ENCODE results near the gene ZNF615.
"Not testable (repeated sequence)": the region's sequence is repeated elsewhere in the genome, so short reads cannot be mapped to it uniquely, and the experiment has no call there.

Gene ZNF615

GRCh38 chr19:51970718-51971117, 37.3 kb downstream of the ZNF615 start:
- TF ChIP-seq ZIC2 (tag by site-specific recombination; IDR thresholded peaks at IDR 0.05) (no peak), ZNF626 (tag by site-specific recombination; IDR thresholded peaks at IDR 0.05) (no peak)
- Histone ChIP-seq H3K27ac (ENCODE audit: extremely low read depth, low read depth, low read length) (no peak overlapping the region), H3K9me3 (ENCODE audit: control insufficient read depth, insufficient read depth, low read depth, low read length) (peaks cover 4% of the 10 kb centered on the region; the same call in 1 of the 2 replicates)

GRCh38 chr19:51965583-51965982, 42.4 kb downstream of the ZNF615 start:
- ChIA-PET POLR2A (no interaction called here), CTCF (no interaction called here)
- H3K36me3 ChIP-seq (ENCODE audit: control insufficient read depth in 2 of 2, insufficient read depth in 1 of 2, low read length in 2 of 2) = peaks cover 32 to 53% of the 10 kb centered on the region in 2 experiments
- no peak for TF ChIP-seq KLF8 (tag by site-specific recombination; IDR thresholded peaks at IDR 0.05)
- TF ChIP-seq ZNF391 (tag by site-specific recombination; IDR thresholded peaks at IDR 0.05; ENCODE audit: borderline replicate concordance, low read depth) = no peak
- TF ChIP-seq ZNF701 (tag by site-specific recombination; IDR thresholded peaks at IDR 0.05) = no peak
- TF ChIP-seq, protein P1, sequence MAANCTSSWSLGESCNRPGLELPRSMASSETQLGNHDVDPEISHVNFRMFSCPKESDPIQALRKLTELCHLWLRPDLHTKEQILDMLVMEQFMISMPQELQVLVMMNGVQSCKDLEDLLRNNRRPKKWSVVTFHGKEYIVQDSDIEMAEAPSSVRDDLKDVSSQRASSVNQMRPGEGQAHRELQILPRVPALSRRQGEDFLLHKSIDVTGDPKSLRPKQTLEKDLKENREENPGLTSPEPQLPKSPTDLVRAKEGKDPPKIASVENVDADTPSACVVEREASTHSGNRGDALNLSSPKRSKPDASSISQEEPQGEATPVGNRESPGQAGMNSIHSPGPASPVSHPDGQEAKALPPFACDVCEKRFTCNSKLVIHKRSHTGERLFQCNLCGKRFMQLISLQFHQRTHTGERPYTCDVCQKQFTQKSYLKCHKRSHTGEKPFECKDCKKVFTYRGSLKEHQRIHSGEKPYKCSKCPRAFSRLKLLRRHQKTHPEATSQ (tag by site-specific recombination; IDR thresholded peaks at IDR 0.05) = no peak
- no peaks in the 10 kb centered on the region; the same call in 1 of the 2 replicates for H3K9me3 ChIP-seq (ENCODE audit: control insufficient read depth, insufficient read depth, low read depth, low read length)
- H3K4me3 ChIP-seq (ENCODE audit: low read depth, low read length) = no peak overlapping the region
- no peak overlapping the region for H3K27ac ChIP-seq (ENCODE audit: extremely low read depth, low read depth, low read length)
- H3K4me1 ChIP-seq (ENCODE audit: control insufficient read depth, insufficient read depth, low read length) = no peaks in the 10 kb centered on the region

More at GRCh38 chr19:51970718-51971117, 37.3 kb downstream of the ZNF615 start:
- ChIA-PET CTCF (no interaction called here), POLR2A (no interaction called here)
- Histone ChIP-seq H3K4me1 (ENCODE audit: control insufficient read depth, insufficient read depth, low read length) (no peaks in the 10 kb centered on the region), H3K4me3 (ENCODE audit: low read depth, low read length) (no peak overlapping the region), H3K36me3 (ENCODE audit: control insufficient read depth in 2 of 2, insufficient read depth in 1 of 2, low read length in 2 of 2) (peaks cover 55 to 81% of the 10 kb centered on the region in 2 experiments)

DNA sequence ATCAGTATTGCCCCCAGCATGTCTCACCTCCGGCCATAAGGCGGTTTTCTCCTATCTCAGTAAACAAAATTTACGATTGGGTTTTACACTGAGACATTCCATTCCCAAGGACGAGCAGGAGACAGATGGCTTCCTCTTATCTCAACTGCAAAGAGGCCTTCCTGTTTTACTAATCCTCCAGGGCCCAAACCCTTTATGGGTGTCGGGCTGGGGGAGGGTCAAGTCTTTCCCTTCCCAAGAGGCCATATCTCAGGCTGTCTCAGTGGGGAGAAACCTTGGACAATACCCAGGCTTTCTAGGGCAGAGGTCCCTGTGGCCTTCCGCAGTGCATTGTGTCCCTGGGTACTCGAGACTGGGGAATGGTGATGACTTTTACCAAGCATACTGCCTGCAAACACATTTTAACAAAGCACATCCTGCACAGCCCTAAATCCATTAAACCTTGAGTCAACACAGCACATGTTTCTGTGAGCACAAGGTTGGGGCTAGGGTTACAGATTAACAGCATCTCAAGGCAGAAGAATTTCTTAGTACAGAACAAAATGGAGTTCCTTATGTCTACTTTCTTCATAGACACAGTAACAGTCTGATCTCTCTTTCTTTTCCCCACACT, 47.3 kb downstream of the ZNF615 start:
- peaks cover 6 to 14% of the 10 kb centered on the region in 2 experiments; a peak in 2 of 3 replicates for H3K36me3 ChIP-seq (ENCODE audit: control insufficient read depth in 2 of 2, insufficient read depth in 1 of 2, low read length in 2 of 2)
- H3K27ac ChIP-seq (ENCODE audit: extremely low read depth, low read depth, low read length); H3K9me3 ChIP-seq (ENCODE audit: control insufficient read depth, insufficient read depth, low read depth, low read length); H3K4me1 ChIP-seq (ENCODE audit: control insufficient read depth, insufficient read depth, low read length); POLR2A ChIA-PET; CTCF ChIA-PET; H3K4me3 ChIP-seq (ENCODE audit: low read depth, low read length): not testable (repeated sequence)

DNA sequence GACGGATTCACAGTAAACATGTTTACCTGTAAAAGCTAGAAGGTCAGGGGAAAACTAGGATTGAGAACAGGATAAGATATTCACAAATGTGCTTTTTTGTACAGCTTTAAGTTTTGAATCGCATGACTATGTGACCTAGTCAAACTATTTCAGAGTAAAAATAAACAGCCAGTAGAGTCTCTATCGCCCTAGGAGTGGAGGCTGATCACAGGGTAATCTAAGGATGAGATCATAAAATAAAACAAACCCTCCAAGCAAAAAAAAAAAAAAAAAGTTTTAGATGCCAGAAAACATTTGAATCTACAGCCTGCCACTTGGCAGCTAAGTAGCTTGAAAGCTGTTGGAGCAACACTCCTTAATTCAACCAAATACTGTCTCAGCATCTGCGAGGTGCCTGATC, 48.2 kb downstream of the ZNF615 start:
- ChIA-PET CTCF (interaction anchor here (0.6 kb wide), 2 partner anchors 34 to 353 kb away, joined by 3 read pairs; no protein-coding TSS in a partner anchor), POLR2A (no interaction called here)
- H3K27ac ChIP-seq (ENCODE audit: extremely low read depth, low read depth, low read length) = no peak overlapping the region
- H3K4me3 ChIP-seq (ENCODE audit: low read depth, low read length) = no peak overlapping the region
- no peaks in the 10 kb centered on the region for H3K4me1 ChIP-seq (ENCODE audit: control insufficient read depth, insufficient read depth, low read length)
- no peak for TF ChIP-seq ZNF214 (tag by site-specific recombination; IDR thresholded peaks at IDR 0.05; ENCODE audit: borderline replicate concordance)
- no peaks in the 10 kb centered on the region for H3K9me3 ChIP-seq (ENCODE audit: control insufficient read depth, insufficient read depth, low read depth, low read length)
- H3K36me3 ChIP-seq (ENCODE audit: control insufficient read depth in 2 of 2, insufficient read depth in 1 of 2, low read length in 2 of 2) = peaks cover 0 to 5% of the 10 kb centered on the region in 2 experiments; a peak in 1 of 3 replicates

GRCh38 chr19:51957846-51958245, 50.2 kb downstream of the ZNF615 start:
- H3K36me3 ChIP-seq (ENCODE audit: control insufficient read depth in 2 of 2, insufficient read depth in 1 of 2, low read length in 2 of 2); H3K4me3 ChIP-seq (ENCODE audit: low read depth, low read length); H3K27ac ChIP-seq (ENCODE audit: extremely low read depth, low read depth, low read length); CTCF ChIA-PET; POLR2A ChIA-PET; H3K9me3 ChIP-seq (ENCODE audit: control insufficient read depth, insufficient read depth, low read depth, low read length); H3K4me1 ChIP-seq (ENCODE audit: control insufficient read depth, insufficient read depth, low read length): not testable (repeated sequence)

- POLR2A ChIA-PET = no interaction called here
- H3K27ac ChIP-seq (ENCODE audit: extremely low read depth, low read depth, low read length) = no peak overlapping the region
- peaks cover 3 to 17% of the 10 kb centered on the region in 2 experiments; a peak in 2 of 3 replicates for H3K36me3 ChIP-seq (ENCODE audit: control insufficient read depth in 2 of 2, insufficient read depth in 1 of 2, low read length in 2 of 2)
- no peak for TF ChIP-seq ZNF175 (tag by site-specific recombination; IDR thresholded peaks at IDR 0.05)
- TF ChIP-seq, protein P2, sequence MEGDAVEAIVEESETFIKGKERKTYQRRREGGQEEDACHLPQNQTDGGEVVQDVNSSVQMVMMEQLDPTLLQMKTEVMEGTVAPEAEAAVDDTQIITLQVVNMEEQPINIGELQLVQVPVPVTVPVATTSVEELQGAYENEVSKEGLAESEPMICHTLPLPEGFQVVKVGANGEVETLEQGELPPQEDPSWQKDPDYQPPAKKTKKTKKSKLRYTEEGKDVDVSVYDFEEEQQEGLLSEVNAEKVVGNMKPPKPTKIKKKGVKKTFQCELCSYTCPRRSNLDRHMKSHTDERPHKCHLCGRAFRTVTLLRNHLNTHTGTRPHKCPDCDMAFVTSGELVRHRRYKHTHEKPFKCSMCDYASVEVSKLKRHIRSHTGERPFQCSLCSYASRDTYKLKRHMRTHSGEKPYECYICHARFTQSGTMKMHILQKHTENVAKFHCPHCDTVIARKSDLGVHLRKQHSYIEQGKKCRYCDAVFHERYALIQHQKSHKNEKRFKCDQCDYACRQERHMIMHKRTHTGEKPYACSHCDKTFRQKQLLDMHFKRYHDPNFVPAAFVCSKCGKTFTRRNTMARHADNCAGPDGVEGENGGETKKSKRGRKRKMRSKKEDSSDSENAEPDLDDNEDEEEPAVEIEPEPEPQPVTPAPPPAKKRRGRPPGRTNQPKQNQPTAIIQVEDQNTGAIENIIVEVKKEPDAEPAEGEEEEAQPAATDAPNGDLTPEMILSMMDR (tag by site-specific recombination; IDR thresholded peaks at IDR 0.05) = no peak
- no peak for TF ChIP-seq ZNF626 (tag by site-specific recombination; IDR thresholded peaks at IDR 0.05)
- TF ChIP-seq ZBTB48 (tag by site-specific recombination; IDR thresholded peaks at IDR 0.05) = no peak
- TF ChIP-seq ZNF335 (tag by site-specific recombination; conservative IDR thresholded peaks at IDR 0.05) = no peak
- H3K9me3 ChIP-seq (ENCODE audit: control insufficient read depth, insufficient read depth, low read depth, low read length) = no peaks in the 10 kb centered on the region; the same call in none of the 2 replicates
- no peak overlapping the region for H3K4me3 ChIP-seq (ENCODE audit: low read depth, low read length)
- H3K4me1 ChIP-seq (ENCODE audit: control insufficient read depth, insufficient read depth, low read length) = no peaks in the 10 kb centered on the region
- CTCF ChIA-PET = no interaction called here
These were observed 59.0 kb downstream of the ZNF615 start for GRCh38 chr19:51948975-51949374.

Measured in HEK293 (cell line).